ENCODE data around the gene DRGX.
A peak's percentile ranks its signal among the peaks of the same experiment; 100 is the strongest.

DRGX gene

DNA sequence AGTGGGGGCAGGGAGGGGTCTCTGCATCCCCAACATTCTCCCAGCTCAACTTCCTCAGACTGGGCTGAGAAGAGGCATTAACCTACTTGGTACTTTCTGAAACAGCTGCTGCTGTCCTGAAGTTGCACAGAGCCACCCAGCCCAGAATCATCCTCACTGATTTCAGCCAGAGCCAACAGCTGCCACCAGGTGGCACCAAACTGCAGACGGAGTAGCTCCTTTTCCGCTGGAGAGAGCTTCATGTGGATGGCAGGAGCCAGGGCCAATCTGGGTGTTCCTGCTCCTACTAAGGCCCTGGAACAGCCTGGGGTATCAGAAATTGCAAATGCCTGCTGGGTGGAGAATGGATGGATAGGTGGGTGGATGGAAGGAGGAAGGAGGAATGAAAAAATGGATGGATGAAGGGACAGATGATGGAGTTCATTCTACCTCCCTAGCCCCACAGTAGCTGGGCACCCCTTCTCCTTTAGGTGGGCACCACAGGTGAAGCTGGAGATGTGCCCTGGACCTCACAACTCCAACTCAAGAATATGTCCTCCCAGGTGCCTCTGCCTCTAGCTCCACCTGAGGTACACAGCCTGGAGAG lies 11.8 kb upstream of the DRGX start:
- peak; percentile 89 for DNase-seq

GRCh38 chr10:49407151-49407550 lies 11.3 kb upstream of the DRGX start:
- DNase-seq = no peak

- peak; percentile 22 for DNase-seq
These were observed 8.5 kb upstream of the DRGX start for GRCh38 chr10:49404321-49404878.

DNA sequence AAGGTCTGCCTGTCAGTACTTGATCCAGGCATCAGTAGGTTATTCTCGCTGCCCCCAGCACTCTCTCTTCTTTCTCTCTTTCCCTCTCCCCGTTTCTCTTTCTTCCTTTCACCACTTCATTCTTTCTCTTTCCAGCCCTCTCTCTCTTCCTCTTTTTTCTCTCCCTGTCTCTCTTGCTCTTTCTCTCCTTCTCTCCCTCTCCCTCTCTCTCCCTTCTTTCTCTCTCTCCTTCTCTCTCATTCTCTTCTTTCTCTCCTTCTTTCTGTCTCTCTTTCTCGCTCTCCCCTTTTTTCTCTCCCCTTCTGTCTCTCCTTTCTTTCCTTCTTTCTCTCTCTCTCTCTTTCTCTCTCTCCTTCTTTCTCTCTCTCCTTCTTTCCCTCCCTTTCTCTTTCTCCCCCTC lies 7.5 kb upstream of the DRGX start:
- no peak for DNase-seq

GRCh38 chr10:49400365-49400764 lies 4.5 kb upstream of the DRGX start:
- DNase-seq = peak; percentile 30

- DNase-seq = no peak
These were observed 3.1 kb upstream of the DRGX start for GRCh38 chr10:49398986-49399385.

- peak; percentile 78 for DNase-seq
These were observed 2.3 kb upstream of the DRGX start for GRCh38 chr10:49398000-49398861.

DNA sequence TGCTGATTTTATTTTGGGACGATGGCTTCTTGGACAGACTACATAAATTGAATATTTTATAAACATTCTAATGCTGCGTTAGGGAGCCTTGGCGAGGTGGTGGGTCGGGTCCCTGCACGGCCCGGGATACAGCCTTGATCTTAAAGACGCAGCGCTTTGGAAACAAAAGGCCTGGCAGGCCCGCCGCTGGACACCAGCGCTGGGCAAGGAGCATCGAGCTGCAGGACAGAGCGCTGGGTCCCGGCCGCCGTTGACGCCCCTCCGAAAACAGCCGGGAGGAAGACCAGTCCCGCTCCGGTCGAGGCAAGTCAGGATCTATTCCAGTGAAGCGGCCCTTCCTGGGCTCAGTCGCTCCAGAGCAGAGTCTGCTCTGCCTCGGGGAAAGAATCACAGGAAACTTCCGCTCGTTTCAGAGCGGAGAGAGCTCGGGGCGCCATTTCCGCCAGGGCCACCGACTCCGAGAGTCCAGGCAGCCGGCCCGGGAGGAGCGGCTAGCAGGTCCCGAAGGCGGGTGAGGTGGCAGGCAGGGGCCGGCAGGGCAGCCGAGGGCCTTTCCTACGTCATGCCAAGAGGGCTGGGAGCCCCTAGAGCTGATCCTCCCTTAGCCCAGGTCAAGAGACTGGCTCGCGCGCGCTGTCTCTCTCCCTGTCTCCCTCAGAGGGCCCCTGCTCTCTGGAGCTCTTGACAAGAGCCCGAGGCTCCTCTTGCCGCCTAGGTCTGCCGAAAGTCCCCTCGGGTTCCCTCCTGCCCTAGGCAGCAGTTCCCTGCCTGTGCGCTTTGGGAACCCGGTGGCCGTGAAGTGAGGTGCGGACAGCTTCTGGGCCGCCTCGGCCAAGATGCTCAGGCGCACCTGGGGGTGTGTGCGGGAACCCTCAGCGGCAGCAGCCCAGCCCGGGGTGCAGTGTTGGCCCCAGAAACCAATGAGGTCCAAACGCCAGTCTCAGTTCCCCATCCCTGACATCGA lies 1.4 kb upstream of the DRGX start:
- peak; percentile 55 for DNase-seq

DNA sequence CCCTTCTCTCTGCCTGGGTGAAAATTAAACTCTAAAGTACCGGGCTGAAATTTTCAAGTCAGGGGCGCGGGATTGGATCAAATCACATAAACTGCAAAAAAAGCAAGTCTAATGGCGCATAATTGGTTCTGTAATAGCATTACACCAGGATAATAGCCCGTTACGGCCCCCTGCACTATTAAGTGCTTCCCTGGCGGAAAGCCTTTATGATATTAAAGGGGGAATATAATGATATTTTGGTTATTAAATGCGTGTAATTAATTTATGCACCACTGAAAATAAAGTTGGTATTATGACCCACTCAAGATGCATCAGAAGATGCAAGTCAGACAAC lies 744 bp upstream of the DRGX start:
- no peak for DNase-seq

- DNase-seq = no peak
These were observed 752 bp downstream of the DRGX start for GRCh38 chr10:49394933-49395740.

DNA sequence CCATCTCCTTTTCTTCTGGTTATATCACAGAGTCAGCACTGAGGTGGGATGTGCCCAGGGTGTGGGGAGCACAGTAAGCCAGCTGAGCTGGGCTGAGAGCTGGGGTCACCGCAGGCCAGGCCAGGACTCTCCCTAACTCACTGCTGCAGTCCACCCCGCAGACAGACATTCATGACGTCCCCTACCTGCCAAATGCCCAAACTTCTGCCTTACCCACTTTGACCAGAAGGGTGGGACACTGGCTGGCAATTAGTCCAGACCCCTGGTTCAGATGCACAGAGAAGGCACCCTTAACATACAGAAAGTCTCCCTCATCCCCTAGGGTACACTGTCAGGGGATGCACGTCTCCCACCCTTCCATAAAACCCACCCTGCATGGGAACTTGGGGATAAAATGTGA lies 2.1 kb downstream of the DRGX start:
- DNase-seq = no peak

GRCh38 chr10:49393301-49393700 lies 2.6 kb downstream of the DRGX start:
- DNase-seq = no peak

DNA sequence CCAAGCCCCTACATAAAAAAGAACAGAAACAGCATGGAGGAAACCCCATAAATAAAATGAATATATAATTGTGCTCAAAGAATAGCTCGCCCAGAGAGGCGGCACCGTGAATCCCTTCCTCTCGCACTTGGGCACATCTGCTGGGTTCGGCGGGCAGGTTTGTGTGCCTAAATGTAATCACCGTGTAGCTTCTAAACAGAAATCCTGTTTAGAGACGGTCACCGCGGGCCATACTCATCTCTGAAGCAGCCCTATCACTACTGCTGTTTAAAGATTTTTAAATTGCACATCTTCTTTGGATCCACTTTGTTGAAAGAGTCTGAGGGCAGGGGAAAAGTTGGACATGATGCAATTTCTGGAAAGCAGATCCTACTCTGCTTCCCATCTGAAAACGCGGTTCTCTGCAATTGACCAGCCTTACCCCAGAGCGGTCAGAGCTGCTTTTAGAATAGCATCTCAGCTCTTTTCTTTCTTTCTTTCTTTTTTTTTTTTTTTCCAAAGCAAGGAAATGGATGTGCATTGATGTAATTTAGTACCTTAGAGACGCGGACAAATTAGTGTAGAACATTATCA lies 6.4 kb downstream of the DRGX start:
- DNase-seq = no peak

DNA sequence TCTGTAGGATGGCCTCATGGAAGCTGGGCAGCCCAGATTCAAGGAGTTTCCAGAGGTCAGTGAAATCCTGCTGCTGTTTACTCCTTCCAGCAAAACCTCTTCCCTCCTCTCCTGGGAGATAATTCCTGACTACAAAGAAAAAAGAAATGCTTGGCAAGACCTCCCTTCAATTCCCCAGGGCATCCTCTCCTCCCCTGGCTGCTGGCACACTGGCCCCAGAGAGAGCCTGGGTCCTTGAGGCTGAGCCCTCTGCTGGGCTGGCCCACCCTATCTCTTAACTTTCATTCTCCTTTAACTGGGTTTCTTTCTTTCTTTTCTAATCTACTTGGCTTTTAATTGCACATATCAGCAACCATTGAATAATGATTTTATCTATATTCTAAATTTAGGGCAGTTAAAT lies 7.7 kb downstream of the DRGX start:
- no peak for DNase-seq

DNA sequence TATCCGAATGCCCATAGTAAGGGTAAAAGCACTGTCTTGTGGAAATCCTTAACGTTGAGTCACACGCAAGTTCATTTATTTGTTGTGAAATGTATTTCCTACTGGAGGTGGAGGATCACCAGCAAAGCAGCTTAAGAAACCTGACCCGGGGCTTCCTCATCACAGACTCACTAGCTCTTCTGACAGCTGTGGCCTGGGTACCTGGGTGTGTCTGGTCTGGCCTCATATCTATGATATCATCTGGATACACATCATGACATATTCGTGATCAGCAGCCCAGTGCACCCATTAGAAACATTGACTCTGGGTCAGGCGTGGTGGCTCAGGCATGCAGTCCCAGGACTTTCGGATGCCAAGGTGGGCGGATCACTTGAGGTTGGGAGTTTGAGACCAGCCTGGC lies 8.8 kb downstream of the DRGX start:
- DNase-seq = no peak

DNA sequence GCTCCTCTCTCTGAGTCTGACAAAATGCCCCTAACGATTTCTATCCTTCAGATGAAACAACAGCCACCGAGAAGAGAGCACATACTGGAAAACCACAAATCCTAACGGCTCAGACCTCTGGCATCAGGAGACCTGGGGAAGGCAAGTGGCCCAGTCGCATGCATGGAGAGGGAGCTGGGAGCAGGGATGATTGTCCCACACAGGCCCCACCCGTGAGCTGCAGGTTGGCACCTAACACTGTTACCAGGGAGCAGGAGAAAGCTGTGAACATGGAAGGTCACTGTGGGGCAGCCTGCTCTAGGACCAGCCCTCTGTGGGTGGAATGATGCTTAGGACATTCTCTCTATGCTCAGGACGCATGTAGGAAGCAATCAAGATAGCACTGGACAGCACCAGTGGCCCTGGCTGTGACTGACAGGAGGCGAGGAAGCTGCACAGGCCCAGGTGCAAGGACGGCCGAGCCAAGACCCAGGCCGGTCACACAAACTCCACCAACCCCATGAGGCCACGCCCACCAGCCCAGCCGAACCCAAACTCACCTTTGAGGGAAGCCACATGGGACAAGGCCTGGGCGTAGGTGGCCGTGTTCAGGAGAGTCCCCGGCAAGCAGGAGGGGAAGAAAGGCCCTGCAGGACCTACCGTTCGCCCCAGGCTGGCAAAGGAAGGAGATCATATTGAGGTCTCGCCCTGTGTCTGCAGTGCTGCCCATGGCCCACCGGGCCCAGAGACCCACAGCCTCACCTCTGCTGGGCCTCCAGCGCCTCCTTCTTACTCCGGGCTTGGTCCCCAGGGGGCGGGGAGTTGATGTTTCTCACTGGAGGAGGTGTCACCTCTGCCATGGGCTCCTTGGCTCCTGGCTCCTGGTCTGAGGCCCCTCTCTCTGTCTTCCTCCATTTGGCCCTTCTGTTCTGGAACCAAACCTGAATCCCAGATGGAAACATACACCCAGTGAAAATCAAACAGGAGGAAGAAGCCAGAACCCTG lies 9.7 kb downstream of the DRGX start:
- DNase-seq = peak; percentile 38

DNA sequence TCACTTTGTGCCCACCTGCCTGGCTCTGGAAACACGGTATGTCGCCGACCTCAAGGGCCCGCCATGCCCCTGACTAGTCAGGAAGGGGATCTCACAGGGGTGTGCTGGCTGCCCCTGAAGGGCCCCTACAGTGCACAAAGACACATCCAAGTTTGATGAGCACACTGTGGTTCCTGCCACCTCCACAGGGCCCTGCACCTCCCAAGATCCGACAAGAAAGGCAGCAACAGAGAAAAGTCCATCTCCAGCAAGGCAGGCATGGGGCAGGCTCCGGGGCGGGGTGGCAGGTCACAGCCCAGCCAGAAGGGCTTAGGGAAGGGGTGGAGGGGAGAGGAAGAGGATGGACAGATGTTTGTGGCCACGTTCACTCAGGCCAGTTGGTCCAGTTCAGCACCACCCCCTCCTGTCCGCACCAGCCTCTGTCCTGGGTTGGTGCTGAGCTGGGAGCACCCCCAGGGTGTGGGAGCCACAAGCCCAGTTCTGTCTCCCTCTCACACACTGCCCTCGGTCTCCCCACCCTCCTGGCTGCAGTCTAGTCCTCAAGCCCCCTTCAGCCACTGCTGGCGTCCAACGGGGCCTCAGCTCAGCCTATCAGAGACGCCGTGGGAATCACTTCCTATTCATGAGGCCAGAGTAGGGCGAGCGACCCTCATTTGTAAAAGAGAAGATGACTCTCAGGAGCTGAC lies 11.5 kb downstream of the DRGX start:
- DNase-seq = no peak

GRCh38 chr10:49383853-49384252 lies 12.0 kb downstream of the DRGX start:
- no peak for DNase-seq

GRCh38 chr10:49382826-49383225 lies 13.1 kb downstream of the DRGX start:
- no peak for DNase-seq

- no peak for DNase-seq
These were observed 13.7 kb downstream of the DRGX start for GRCh38 chr10:49382226-49382625.
